ENCODE measurements around the gene TSPAN4.

TSPAN4 gene

GRCh38 chr11:890794-891540 lies 48.3 kb downstream of the TSPAN4 start:
- no peak for DNase-seq

- DNase-seq, result no peak
These were observed 50.5 kb downstream of the TSPAN4 start for GRCh38 chr11:893008-893654.

GRCh38 chr11:894575-895201 lies 52.0 kb downstream of the TSPAN4 start:
- DNase-seq, result no peak

GRCh38 chr11:895331-896110 lies 52.9 kb downstream of the TSPAN4 start:
- no peak for DNase-seq

GRCh38 chr11:897253-898142 lies 54.8 kb downstream of the TSPAN4 start:
- no peak for DNase-seq

GRCh38 chr11:898143-898511 lies 55.5 kb downstream of the TSPAN4 start:
- peak; percentile 69 for DNase-seq

GRCh38 chr11:898540-899190 lies 56.0 kb downstream of the TSPAN4 start:
- DNase-seq, result peak; percentile 30

- DNase-seq, result no peak
These were observed 57.1 kb downstream of the TSPAN4 start for GRCh38 chr11:899724-900123.

GRCh38 chr11:900545-900944 lies 57.9 kb downstream of the TSPAN4 start:
- no peak for DNase-seq

GRCh38 chr11:901452-902061 lies 58.9 kb downstream of the TSPAN4 start:
- no peak for DNase-seq

- no peak for DNase-seq
These were observed 61.7 kb downstream of the TSPAN4 start for GRCh38 chr11:904380-904779.

- no peak for DNase-seq
These were observed 63.3 kb downstream of the TSPAN4 start for GRCh38 chr11:905952-906351.

- no peak for DNase-seq
These were observed 65.0 kb downstream of the TSPAN4 start for GRCh38 chr11:907668-908067.

GRCh38 chr11:908273-908672 lies 65.6 kb downstream of the TSPAN4 start:
- peak; percentile 90 for DNase-seq

- no peak for DNase-seq
These were observed 66.8 kb downstream of the TSPAN4 start for GRCh38 chr11:909406-909805.

GRCh38 chr11:910044-910588 lies 67.5 kb downstream of the TSPAN4 start:
- DNase-seq, result no peak

- peak; percentile 94 for DNase-seq
These were observed 68.0 kb downstream of the TSPAN4 start, which contains the start of gene CHID1 for GRCh38 chr11:910589-911030. TSS of gene CHID1 (minus strand) at chr11:910810. CDS start at chr11:904816, 5,994 bp downstream.

GRCh38 chr11:911031-911889 lies 68.6 kb downstream of the TSPAN4 start:
- peak; percentile 86 for DNase-seq

GRCh38 chr11:911890-912219 lies 69.2 kb downstream of the TSPAN4 start:
- DNase-seq, result no peak

GRCh38 chr11:912266-912665 lies 69.6 kb downstream of the TSPAN4 start:
- peak; percentile 46 for DNase-seq
